Bone marrow (tissue), 2 donors: ENCODE results near the gene GRAP2.

ENCODE experiments used
- DNase-seq, 2 donors: peaks; one replicate each; lab custom pipeline; 2025; lab: John Stamatoyannopoulos, UW

GRAP2 gene

DNA sequence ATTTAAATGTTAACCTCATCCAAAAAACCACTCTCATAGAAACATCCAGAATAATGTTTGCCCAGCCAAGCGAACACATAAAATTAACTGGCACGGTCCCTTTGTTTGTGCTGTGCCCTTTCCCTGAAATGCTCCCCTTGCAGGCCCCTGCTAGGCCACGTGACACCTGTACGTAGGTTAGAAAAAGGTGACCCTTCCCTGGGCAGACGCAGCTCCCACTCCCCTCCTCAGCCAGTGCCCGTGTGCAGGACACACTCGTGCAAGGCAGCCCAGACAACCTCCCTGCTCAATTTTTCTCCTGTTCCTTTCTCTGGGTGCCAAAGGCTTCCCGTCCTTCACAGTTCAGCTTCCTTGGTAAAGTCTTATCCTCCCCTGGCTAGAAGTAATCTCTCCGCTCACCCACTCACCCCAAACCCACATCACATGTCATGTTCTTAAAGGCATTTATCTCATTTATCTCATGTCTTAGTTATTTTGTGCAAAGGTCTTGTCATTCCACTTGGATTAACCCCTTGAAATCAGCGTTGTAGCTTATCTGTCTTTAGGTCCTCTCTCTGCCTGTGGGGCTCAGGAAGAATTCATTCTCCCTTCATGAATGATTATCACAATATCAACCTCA lies 114.6 kb downstream of the GRAP2 start:
- no peak for DNase-seq

DNA sequence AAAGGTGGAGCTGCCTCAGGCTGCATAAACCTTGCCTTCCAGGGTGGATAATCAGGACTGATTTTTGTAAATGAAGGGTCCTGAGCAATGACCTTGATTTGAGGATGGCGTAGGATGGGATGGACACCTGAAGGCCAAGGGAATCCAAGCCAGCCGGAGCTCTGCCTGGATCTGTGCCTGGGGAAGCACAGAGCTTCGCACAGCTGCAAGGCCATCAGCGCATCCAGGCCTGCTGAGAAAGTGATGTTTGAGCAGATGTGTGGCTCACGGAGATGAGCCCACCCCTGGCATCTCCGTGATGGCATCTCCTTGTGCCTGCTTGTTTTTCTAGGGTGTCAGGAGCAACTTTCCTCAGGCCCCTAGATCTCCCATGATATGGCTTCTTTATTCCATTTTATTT lies 117.2 kb downstream of the GRAP2 start:
- no peak for DNase-seq

- no peak for DNase-seq
Measured at GRCh38 chr22:40019100-40019499, 118.2 kb downstream of the GRAP2 start.

DNA sequence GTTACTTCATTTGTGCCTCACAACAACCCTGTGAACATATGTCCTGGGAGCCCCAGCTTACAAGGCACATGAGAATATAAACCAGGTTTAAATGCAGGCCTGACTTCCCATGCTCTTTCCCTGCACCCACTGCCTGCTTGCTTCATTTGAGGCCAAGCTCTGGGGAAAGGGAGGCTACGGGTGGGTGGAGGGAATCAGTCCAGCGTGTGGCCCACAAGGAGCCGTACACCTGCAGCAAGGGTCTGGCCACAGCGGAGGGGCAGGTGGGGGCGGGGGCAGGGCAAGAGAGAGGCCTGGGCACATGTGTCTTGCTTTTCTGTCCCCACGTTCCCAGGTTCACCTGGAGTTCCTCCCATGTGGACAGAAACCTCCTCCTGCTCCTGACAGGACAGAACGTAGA lies 120.1 kb downstream of the GRAP2 start:
- no peak for DNase-seq

GRCh38 chr22:40021401-40022000 lies 120.6 kb downstream of the GRAP2 start:
- no peak for DNase-seq

DNA sequence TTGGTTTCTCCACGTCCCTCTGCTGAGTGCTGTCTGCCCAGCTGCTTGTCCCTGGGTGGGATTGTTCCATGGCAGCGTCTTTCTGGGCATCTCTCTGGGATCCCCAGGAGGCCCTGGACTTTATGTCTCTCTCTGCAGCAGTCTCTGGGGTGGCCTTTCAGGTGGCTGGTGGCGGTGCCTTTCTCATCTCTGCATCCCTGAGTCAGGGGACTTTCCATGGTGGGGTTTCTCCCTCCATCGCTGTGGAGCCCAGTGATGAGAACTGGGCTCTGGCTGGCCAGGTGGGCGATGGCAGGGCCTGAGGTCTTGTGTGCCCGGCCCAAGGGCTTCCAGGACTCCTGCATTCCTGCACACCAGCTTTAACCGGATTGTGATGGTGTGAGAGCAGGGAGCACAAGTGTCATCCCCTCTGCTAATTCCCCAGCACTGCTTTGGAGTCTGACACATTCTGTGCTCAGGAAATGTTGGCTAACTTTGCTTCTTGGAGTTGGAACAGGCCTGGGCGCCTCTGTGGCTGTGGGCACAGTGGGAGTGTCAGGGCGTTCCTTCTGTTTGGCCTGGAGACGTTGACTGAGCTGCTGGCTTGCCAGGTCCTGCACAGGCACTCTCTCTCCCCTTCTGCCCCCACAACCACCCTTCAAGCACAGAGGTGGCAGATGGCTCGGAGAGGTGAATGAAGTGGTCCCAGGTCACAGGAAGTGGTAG lies 121.8 kb downstream of the GRAP2 start:
- no peak for DNase-seq
